ENCODE measurements around the gene ATP2A1. TPM values are rescaled to one million over a fixed set of nuclear protein-coding genes. Genes with fewer than 3 reads are reported as not detected.
A peak's percentile ranks its signal among the peaks of the same experiment; 100 is the strongest.

The ATP2A1 gene
- total and polyA plus RNA-seq, 2 of the 8 experiments (the other 6 are each of a cell fraction or from before 2014, with no cell fraction given), result 1.7 to 2.4 TPM

GRCh38 chr16:28924762-28925385, 46.6 kb downstream of the ATP2A1 start, which contains the start of gene RABEP2 (continued):
- peak; percentile 5; the same call in 1 of the 2 replicates for TF ChIP-seq TAF1 (IDR thresholded peaks at IDR 0.05; ENCODE audit: low read depth, low read length)

Data from H1 (cell line).